Measurements from ENCODE around the gene MAML3.

MAML3 gene

GRCh38 chr4:140100771-140101170, 53.2 kb downstream of the MAML3 start:
- Histone ChIP-seq H3K4me3 (ENCODE audit: low read length) (no peak overlapping the region), H3K9ac (ENCODE audit: low read length) (no peak overlapping the region), H3K27ac (ENCODE audit: low read length) (no peak overlapping the region), H3K9me3 (ENCODE audit: insufficient read depth, low read length) (no peaks in the 10 kb centered on the region), H4K20me1 (ENCODE audit: insufficient read depth, low read length) (no peaks in the 10 kb centered on the region), H3K4me2 (ENCODE audit: low read length) (no peak overlapping the region), H3K36me3 (replicated peaks; ENCODE audit: low read depth, low read length) (no peaks in the 10 kb centered on the region), H3K4me1 (ENCODE audit: low read length) (no peaks in the 10 kb centered on the region), H3K27me3 (ENCODE audit: low read depth, low read length) (peaks cover 78% of the 10 kb centered on the region), H3K79me2 (ENCODE audit: low read length) (no peaks in the 10 kb centered on the region), H2AFZ (ENCODE audit: low read depth, low read length) (no peak overlapping the region)
- TF ChIP-seq, protein P1, sequence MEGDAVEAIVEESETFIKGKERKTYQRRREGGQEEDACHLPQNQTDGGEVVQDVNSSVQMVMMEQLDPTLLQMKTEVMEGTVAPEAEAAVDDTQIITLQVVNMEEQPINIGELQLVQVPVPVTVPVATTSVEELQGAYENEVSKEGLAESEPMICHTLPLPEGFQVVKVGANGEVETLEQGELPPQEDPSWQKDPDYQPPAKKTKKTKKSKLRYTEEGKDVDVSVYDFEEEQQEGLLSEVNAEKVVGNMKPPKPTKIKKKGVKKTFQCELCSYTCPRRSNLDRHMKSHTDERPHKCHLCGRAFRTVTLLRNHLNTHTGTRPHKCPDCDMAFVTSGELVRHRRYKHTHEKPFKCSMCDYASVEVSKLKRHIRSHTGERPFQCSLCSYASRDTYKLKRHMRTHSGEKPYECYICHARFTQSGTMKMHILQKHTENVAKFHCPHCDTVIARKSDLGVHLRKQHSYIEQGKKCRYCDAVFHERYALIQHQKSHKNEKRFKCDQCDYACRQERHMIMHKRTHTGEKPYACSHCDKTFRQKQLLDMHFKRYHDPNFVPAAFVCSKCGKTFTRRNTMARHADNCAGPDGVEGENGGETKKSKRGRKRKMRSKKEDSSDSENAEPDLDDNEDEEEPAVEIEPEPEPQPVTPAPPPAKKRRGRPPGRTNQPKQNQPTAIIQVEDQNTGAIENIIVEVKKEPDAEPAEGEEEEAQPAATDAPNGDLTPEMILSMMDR (IDR thresholded peaks at IDR 0.05; ENCODE audit: low read depth, low read length) = no peak
- TF ChIP-seq EZH2phosphoT487 (IDR thresholded peaks at IDR 0.05; ENCODE audit: low read depth) = no peak

- Histone ChIP-seq H3K36me3 (replicated peaks; ENCODE audit: low read depth, low read length) (no peaks in the 10 kb centered on the region), H3K27ac (ENCODE audit: low read length) (no peak overlapping the region), H2AFZ (ENCODE audit: low read depth, low read length) (no peak overlapping the region), H3K9me3 (ENCODE audit: insufficient read depth, low read length) (no peaks in the 10 kb centered on the region), H3K79me2 (ENCODE audit: low read length) (no peaks in the 10 kb centered on the region), H3K9ac (ENCODE audit: low read length) (no peak overlapping the region), H4K20me1 (ENCODE audit: insufficient read depth, low read length) (no peaks in the 10 kb centered on the region), H3K27me3 (ENCODE audit: low read depth, low read length) (peaks cover 78% of the 10 kb centered on the region), H3K4me3 (ENCODE audit: low read length) (no peak overlapping the region), H3K4me1 (ENCODE audit: low read length) (no peaks in the 10 kb centered on the region), H3K4me2 (ENCODE audit: low read length) (no peak overlapping the region)
- TF ChIP-seq, protein P1 (IDR thresholded peaks at IDR 0.05; ENCODE audit: low read depth, low read length) = no peak
- no peak for TF ChIP-seq EZH2phosphoT487 (IDR thresholded peaks at IDR 0.05; ENCODE audit: low read depth)
These were observed 54.0 kb downstream of the MAML3 start for GRCh38 chr4:140099983-140100382.

- Histone ChIP-seq H2AFZ (ENCODE audit: low read depth, low read length) (no peak overlapping the region), H3K79me2 (ENCODE audit: low read length) (no peaks in the 10 kb centered on the region), H3K4me3 (ENCODE audit: low read length) (no peak overlapping the region)
These were observed 55.4 kb downstream of the MAML3 start for GRCh38 chr4:140098455-140099160.

DNA sequence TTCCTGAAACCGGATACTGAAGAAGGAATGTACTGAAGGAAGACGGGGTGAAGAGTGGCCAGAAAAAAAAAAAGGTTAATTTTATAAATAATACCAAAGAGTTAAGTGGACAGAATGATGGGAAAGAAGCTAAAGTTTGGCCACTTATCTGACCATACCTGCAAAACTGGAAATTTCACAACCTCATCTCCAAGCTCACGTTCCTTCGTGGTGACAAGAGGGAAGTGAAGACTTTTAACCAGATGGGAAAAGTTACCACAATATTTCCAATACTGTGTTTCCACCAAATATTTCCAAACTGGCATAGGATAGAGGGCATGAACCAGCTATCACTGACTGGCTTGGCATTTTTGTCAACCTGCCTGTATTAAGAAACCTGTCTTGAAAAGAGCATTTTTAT, 56.4 kb downstream of the MAML3 start:
- H3K27me3 ChIP-seq (ENCODE audit: low read depth, low read length) = peaks cover 84% of the 10 kb centered on the region
- TF ChIP-seq, protein P1 (IDR thresholded peaks at IDR 0.05; ENCODE audit: low read depth, low read length) = no peak
- TF ChIP-seq EZH2phosphoT487 (IDR thresholded peaks at IDR 0.05; ENCODE audit: low read depth) = no peak
- no peaks in the 10 kb centered on the region for H3K9me3 ChIP-seq (ENCODE audit: insufficient read depth, low read length)
- no peak overlapping the region for H3K4me3 ChIP-seq (ENCODE audit: low read length)
- H3K4me1 ChIP-seq (ENCODE audit: low read length) = no peaks in the 10 kb centered on the region
- H4K20me1 ChIP-seq (ENCODE audit: insufficient read depth, low read length) = no peaks in the 10 kb centered on the region
- H3K36me3 ChIP-seq (replicated peaks; ENCODE audit: low read depth, low read length) = no peaks in the 10 kb centered on the region
- no peak overlapping the region for H3K4me2 ChIP-seq (ENCODE audit: low read length)
- H3K27ac ChIP-seq (ENCODE audit: low read length) = no peak overlapping the region
- H3K9ac ChIP-seq (ENCODE audit: low read length) = no peak overlapping the region
- no peak overlapping the region for H2AFZ ChIP-seq (ENCODE audit: low read depth, low read length)
- H3K79me2 ChIP-seq (ENCODE audit: low read length) = no peaks in the 10 kb centered on the region

More at GRCh38 chr4:140098455-140099160, 55.4 kb downstream of the MAML3 start:
- TF ChIP-seq, protein P1 (IDR thresholded peaks at IDR 0.05; ENCODE audit: low read depth, low read length) = no peak
- TF ChIP-seq EZH2phosphoT487 (IDR thresholded peaks at IDR 0.05; ENCODE audit: low read depth) = no peak
- Histone ChIP-seq H3K9me3 (ENCODE audit: insufficient read depth, low read length) (no peaks in the 10 kb centered on the region), H3K36me3 (replicated peaks; ENCODE audit: low read depth, low read length) (no peaks in the 10 kb centered on the region), H3K4me1 (ENCODE audit: low read length) (no peaks in the 10 kb centered on the region), H3K27ac (ENCODE audit: low read length) (no peak overlapping the region), H3K4me2 (ENCODE audit: low read length) (no peak overlapping the region), H3K27me3 (ENCODE audit: low read depth, low read length) (peaks cover 90% of the 10 kb centered on the region), H4K20me1 (ENCODE audit: insufficient read depth, low read length) (no peaks in the 10 kb centered on the region), H3K9ac (ENCODE audit: low read length) (no peak overlapping the region)
